ENCODE measurements around the gene ZKSCAN3.
"Not testable (repeated sequence)": the region's sequence is repeated elsewhere in the genome, so short reads cannot be mapped to it uniquely, and the experiment has no call there.

Gene ZKSCAN3

DNA sequence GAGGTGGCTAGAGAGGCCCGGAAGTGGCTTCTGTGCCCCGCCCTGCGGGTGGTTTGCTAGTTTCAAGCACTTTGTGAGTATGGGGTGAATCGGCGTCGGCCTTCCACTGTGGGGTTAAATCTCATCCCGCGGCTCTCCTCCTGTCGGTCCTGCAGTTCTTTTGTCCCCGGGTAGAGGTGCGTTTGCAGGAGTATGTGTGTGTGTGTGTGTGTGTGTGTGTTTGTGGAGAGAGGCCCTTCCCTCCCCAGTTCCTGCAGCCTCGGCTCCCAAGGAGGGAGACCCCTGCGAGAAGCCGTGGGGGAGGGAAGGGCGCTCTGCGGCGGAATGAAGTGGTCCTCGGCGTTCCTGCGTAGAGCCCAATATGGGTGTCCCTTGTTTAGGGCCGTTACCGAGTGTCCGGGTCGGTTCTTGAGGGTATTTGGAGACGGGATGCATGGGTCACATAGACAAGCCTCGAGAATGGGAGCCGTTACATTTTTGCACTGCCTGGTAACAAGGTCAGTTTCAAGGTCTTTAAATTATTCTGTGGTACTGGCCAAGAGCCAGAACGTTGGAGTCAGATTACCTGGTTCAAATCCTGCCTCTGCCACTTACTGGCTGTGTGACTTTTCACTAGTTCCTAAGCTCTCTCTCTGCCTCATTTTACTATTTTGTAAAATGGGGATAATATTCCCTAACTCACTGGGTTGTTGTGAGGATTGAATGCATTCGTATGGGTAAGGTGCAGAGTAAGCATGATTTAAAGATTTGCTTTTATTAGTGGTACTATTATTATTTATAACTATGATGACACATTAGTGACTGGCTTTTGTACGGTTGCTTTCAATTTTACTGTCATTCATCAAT lies at the start of gene ZKSCAN3:
ZKSCAN3 (plus strand) TSS at position 56 of the 846 bp plus-strand sequence. CDS start 9,640 bp downstream, outside the sequence.
- Histone ChIP-seq H3K36me3 (peaks cover 17% of the 10 kb centered on the region), H3K9me3 (peaks cover 17% of the 10 kb centered on the region), H3K4me1 (peaks cover 16% of the 10 kb centered on the region), H3K9ac (peak within 1 kb of the TSS; percentile 87), H3K4me3 (peak within 1 kb of the TSS; percentile 79), H3K27ac (peak within 1 kb of the TSS; percentile 78), H3K4me2 (peak within 1 kb of the TSS; percentile 92), H4K20me1 (no peaks in the 10 kb centered on the region), H3K27me3 (no peaks in the 10 kb centered on the region)
- TF ChIP-seq Cebpa-rat (IDR thresholded peaks at IDR 0.05) = no peak

DNA sequence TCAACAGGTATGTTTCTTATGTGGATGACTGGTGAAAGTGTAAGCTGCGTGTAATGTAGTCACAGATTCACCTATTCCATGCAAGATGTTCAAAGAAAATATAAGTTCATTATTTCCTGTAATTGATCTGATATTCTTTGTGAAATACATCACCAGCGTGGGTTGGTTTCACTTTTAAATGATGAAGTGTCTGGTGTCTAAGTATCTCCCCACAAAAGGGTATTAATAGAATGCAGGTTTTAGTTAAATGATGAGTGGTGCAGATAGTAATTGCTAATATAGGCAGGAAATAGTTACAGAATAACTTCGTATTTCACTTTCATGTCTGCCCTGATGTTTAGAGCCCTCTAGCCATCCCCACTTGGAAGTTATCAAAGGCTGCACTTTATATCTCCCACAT lies 46.2 kb upstream of the ZKSCAN3 start:
- no peak overlapping the region for H3K4me2 ChIP-seq
- no peak for TF ChIP-seq Cebpa-rat (IDR thresholded peaks at IDR 0.05)

DNA sequence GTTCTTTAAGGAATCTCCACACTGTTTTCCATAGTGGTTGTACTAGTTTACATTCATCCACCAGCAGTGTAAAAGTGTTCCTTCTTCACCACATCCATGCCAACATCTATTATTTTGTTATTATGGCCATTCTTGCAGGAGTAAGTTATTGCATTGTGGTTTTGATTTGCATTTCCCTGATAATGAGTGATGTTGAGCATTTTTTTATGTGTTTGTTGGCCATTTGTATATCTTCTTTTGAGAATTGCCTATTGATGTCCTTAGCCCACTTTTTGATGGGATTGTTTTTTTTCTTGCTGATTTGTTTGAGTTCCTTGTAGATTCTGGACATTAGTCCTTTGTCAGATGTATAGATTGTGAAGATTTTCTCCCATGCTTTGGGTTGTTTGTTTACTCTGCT lies 43.4 kb upstream of the ZKSCAN3 start:
- not testable (repeated sequence) for H4K20me1 ChIP-seq, H3K9ac ChIP-seq, H3K4me1 ChIP-seq, H3K27ac ChIP-seq, H3K36me3 ChIP-seq, H3K27me3 ChIP-seq, H3K4me3 ChIP-seq, H3K4me2 ChIP-seq, H3K9me3 ChIP-seq

More for the DNA sequence above, 46.2 kb upstream of the ZKSCAN3 start:
- H3K4me3 ChIP-seq = no peak overlapping the region
- no peak overlapping the region for H3K9ac ChIP-seq
- no peak overlapping the region for H3K27ac ChIP-seq
- H3K27me3 ChIP-seq = no peaks in the 10 kb centered on the region
- no peaks in the 10 kb centered on the region for H4K20me1 ChIP-seq
- H3K4me1 ChIP-seq = no peaks in the 10 kb centered on the region
- H3K36me3 ChIP-seq = peaks cover 7% of the 10 kb centered on the region; the same call in 1 of the 2 replicates
- H3K9me3 ChIP-seq = no peaks in the 10 kb centered on the region

DNA sequence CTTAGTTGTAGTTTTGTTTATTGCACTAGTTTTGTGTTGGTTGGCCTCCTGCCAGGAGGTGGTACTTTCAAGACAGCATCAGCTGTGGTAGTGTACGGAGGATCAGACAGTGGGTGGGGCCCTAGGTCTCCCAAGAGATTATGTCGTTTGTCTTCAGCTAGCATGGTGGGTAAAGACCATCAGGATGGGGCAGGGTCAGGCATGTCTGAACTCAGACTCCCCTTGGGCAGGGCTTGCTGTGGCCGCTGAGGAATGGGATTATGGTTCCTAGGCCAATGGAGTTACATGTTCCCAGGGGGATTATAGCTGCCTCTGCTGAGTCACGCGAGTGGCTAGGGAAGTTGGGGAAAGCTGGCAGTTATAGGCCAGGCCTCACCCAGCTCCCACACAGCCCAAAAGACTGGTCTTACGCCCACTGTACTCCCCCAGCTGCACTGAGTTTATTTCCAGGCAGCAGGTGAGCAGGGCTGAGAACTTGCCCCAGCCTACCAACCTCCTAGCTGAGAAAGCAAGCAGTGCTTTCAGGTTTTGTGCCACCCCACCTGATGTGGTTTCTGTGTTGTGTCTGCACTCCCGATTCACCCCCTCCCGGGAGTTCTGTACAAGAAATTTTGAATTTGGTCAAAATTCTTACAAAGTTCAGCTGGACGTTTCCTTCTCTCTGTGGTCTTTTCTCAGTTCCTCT lies 38.5 kb upstream of the ZKSCAN3 start:
- H3K4me3 ChIP-seq = no peak overlapping the region
- peak overlapping the region; percentile 17 for H3K4me2 ChIP-seq
- H3K9ac ChIP-seq = no peak overlapping the region
- no peak overlapping the region for H3K27ac ChIP-seq
- no peaks in the 10 kb centered on the region for H3K27me3 ChIP-seq
- peaks cover 3% of the 10 kb centered on the region; the same call in 1 of the 2 replicates for H3K36me3 ChIP-seq
- H4K20me1 ChIP-seq = no peaks in the 10 kb centered on the region
- H3K9me3 ChIP-seq = peaks cover 18% of the 10 kb centered on the region
- H3K4me1 ChIP-seq = peaks cover 9% of the 10 kb centered on the region; the same call in 1 of the 2 replicates
- TF ChIP-seq Cebpa-rat (IDR thresholded peaks at IDR 0.05) = no peak

DNA sequence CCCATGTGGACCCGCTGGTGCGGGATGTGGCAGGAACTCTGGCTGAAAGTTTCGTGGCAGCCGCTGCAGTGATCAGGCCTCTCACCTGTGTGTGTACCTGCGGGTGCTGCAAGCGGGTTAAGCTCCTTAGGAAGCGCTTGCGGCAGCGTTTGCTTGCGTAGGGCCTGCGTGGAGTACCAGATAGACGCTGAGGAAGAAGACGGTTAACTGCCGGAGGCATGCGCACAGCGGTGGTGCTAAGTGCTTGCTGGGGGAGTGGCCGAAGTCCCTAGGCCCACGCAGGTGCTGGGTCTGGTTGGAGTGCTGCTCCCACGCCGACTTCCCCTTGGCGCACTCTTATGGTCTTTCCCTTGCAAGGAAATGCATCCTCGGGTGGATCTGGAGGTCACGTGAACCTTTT lies 36.8 kb upstream of the ZKSCAN3 start:
- H3K4me1 ChIP-seq = peaks cover 9% of the 10 kb centered on the region; the same call in 1 of the 2 replicates
- no peak overlapping the region for H3K4me2 ChIP-seq
- no peaks in the 10 kb centered on the region for H4K20me1 ChIP-seq
- peaks cover 18% of the 10 kb centered on the region for H3K9me3 ChIP-seq
- peaks cover 3% of the 10 kb centered on the region; the same call in 1 of the 2 replicates for H3K36me3 ChIP-seq
- H3K27ac ChIP-seq = no peak overlapping the region
- H3K4me3 ChIP-seq = no peak overlapping the region
- TF ChIP-seq Cebpa-rat (IDR thresholded peaks at IDR 0.05) = no peak
- H3K27me3 ChIP-seq = no peaks in the 10 kb centered on the region
- no peak overlapping the region for H3K9ac ChIP-seq

DNA sequence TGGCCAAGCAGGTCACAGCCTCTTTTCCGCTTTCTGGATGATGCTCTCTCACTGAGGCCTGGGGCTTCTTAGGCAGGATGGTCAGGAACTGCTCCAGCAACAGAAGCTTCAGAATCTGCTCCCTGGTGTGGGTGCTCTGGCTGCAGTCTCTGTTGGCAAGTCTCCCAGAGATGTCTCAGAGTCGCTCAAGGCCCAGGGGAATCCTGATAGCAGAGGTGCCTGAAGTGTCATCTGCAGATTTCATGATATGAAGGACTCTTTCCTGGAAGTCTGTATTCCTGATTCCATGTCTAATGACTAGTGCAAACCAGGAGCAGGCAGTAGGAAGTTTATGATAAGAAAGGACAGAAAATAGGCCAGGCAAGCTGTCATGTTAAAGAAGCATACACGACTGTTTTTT lies 34.1 kb upstream of the ZKSCAN3 start:
- no peak overlapping the region for H3K9ac ChIP-seq
- H3K4me3 ChIP-seq = no peak overlapping the region
- H3K27ac ChIP-seq = no peak overlapping the region

DNA sequence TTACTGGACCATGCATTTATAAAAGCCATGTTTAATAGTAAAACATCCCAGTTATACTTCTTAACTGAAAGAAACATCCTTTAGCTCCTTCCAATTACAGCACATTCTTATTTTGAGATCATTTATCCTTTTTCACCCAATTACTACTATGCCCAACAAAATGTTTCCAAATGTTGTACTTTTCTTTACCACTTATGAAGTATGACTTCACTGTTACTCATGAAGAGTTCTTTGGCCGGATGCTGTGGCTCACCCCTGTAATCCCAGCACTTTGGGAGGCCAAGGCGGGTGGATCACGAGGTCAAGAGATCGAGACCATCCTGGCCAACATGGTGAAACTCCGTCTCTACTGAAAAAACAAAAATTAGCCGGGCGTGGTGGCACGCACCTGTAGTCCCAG lies 31.9 kb upstream of the ZKSCAN3 start:
- not testable (repeated sequence) for H4K20me1 ChIP-seq, H3K36me3 ChIP-seq, H3K9ac ChIP-seq, H3K4me3 ChIP-seq, H3K4me2 ChIP-seq, H3K27ac ChIP-seq, H3K27me3 ChIP-seq, H3K4me1 ChIP-seq
- H3K9me3 ChIP-seq = peaks cover 13% of the 10 kb centered on the region

More for the DNA sequence above, 34.1 kb upstream of the ZKSCAN3 start:
- peaks cover 3% of the 10 kb centered on the region; the same call in 1 of the 2 replicates for H3K36me3 ChIP-seq
- H4K20me1 ChIP-seq = no peaks in the 10 kb centered on the region
- no peak for TF ChIP-seq Cebpa-rat (IDR thresholded peaks at IDR 0.05)
- H3K27me3 ChIP-seq = no peaks in the 10 kb centered on the region
- peaks cover 9% of the 10 kb centered on the region; the same call in 1 of the 2 replicates for H3K4me1 ChIP-seq
- peaks cover 18% of the 10 kb centered on the region for H3K9me3 ChIP-seq
- H3K4me2 ChIP-seq = no peak overlapping the region

DNA sequence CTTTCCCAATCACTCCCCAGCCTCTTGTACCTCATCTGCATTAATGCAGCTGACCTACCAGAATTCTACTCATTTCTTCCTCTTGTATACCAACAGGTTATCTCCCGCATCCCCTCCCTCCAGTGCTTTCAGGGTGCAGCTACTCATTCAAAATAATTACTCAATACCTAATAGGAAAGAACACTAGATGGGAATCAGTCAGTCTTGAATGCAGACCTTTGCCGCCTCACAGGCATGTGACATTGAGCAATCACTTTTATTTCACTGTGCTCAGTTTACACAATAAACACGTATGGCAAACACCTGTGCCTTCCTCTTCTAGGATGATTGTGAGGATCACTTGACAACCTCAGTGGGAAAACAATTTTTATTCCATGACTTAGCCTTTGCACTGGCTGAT lies 27.1 kb upstream of the ZKSCAN3 start:
- Histone ChIP-seq H3K4me3 (no peak overlapping the region), H4K20me1 (no peaks in the 10 kb centered on the region), H3K4me2 (no peak overlapping the region), H3K9me3 (peaks cover 56% of the 10 kb centered on the region), H3K27ac (no peak overlapping the region), H3K4me1 (no peaks in the 10 kb centered on the region), H3K27me3 (no peaks in the 10 kb centered on the region), H3K36me3 (peaks cover 38% of the 10 kb centered on the region), H3K9ac (no peak overlapping the region)
- TF ChIP-seq Cebpa-rat (IDR thresholded peaks at IDR 0.05) = no peak

DNA sequence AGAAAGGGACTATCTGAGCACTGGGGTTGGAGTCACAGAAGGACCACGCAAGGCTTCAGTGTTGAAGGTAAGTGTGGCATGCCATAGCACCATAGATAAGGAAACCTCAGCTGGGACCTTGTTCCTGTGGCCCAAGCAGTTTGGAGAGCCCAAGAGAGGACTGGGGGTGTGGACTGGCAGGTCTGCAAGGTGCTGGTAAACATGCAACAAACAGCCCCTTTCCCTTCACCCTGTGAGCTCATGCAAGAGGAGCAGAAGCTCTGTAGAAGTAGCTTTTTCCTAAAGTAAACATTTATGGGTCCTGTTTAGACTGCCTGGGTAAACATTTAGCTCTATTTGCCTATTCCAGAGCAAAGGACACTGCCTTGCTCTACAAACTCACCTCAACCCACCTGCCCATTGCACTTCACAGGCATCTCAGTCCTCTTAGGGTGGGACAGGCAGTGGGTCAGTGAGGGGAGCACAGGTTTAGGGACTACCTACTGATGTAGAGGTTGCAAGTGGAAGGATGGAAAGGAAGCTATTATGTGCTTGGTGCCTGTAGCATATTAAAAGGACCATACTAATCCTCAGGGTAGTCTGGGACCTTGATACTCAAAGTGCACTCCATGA lies 25.8 kb upstream of the ZKSCAN3 start:
- Histone ChIP-seq H4K20me1 (no peaks in the 10 kb centered on the region), H3K27ac (no peak overlapping the region), H3K4me3 (no peak overlapping the region), H3K4me2 (no peak overlapping the region), H3K27me3 (no peaks in the 10 kb centered on the region), H3K9me3 (peaks cover 68% of the 10 kb centered on the region), H3K4me1 (no peaks in the 10 kb centered on the region), H3K36me3 (peaks cover 40% of the 10 kb centered on the region), H3K9ac (no peak overlapping the region)
- TF ChIP-seq Cebpa-rat (IDR thresholded peaks at IDR 0.05) = no peak
